Stimulated activated CD4-positive, alpha-beta T cell treated with anti-CD3 and anti-CD28 coated beads, Interleukin-15, amount 100 ng/mL, for 1 hour (primary cell): Measurements from ENCODE around the gene SUPT5H.

Experiments
- DNase-seq, 2 donors: peaks; one replicate each; pipeline ENCODE4 v3.0.0-alpha.2; 2020; ENCODE audit warnings: low read depth in 1 of 2, low spot score in 1 of 2

The SUPT5H gene

GRCh38 chr19:39445196-39446111 is at the start of gene SUPT5H:
TSS of gene SUPT5H (plus strand) at chr19:39445582. CDS start at chr19:39445891, 309 bp downstream.
- peak; percentile 91 to 94 for DNase-seq

- peak; percentile 87 to 94 for DNase-seq
Measured at GRCh38 chr19:39397360-39398296, 47.8 kb upstream of the SUPT5H start.

- no peak for DNase-seq
Measured at GRCh38 chr19:39398297-39398864, 47.0 kb upstream of the SUPT5H start.

GRCh38 chr19:39399668-39400050 is 45.7 kb upstream of the SUPT5H start:
- DNase-seq = no peak

- DNase-seq = no peak
Measured at GRCh38 chr19:39400061-39400460, 45.3 kb upstream of the SUPT5H start.

- DNase-seq = no peak
Measured at GRCh38 chr19:39401070-39401548, 44.3 kb upstream of the SUPT5H start.

- DNase-seq = peak; percentile 61 to 75
Measured at GRCh38 chr19:39401549-39402345, 43.6 kb upstream of the SUPT5H start.

- peak; percentile 73 to 78 for DNase-seq
Measured at GRCh38 chr19:39402346-39403300, 42.8 kb upstream of the SUPT5H start.

- peak; percentile 93 to 97 for DNase-seq
Measured at GRCh38 chr19:39403331-39404312, 41.8 kb upstream of the SUPT5H start.

GRCh38 chr19:39405261-39405957 is 40.0 kb upstream of the SUPT5H start:
- DNase-seq = no peak

- peak; percentile 77 to 88 for DNase-seq
Measured at GRCh38 chr19:39405958-39406655, 39.3 kb upstream of the SUPT5H start.

GRCh38 chr19:39406656-39407409 is 38.5 kb upstream of the SUPT5H start, which contains the start of gene ZFP36:
TSS of gene ZFP36 (plus strand) at chr19:39406847. CDS start at chr19:39406905, 58 bp downstream.
- peak; percentile 82 to 88 for DNase-seq

- DNase-seq = no peak
Measured at GRCh38 chr19:39407410-39407659, 38.0 kb upstream of the SUPT5H start.

GRCh38 chr19:39407660-39408391 is 37.6 kb upstream of the SUPT5H start:
- DNase-seq = peak in 1 of 2 donors; percentile 57

GRCh38 chr19:39408392-39409207 is 36.8 kb upstream of the SUPT5H start:
- peak in 1 of 2 donors; percentile 27 for DNase-seq
